ENCODE data around the gene SULT4A1.

Gene SULT4A1

GRCh38 chr22:43800970-43801369, 61.3 kb downstream of the SULT4A1 start:
- ChIA-PET POLR2A (ENCODE audit: low non-redundant PET) (no interaction called here), CTCF (interaction anchor here (0.6 kb wide), 1 partner anchor 18 kb away, joined by 3 read pairs; no protein-coding TSS in a partner anchor)
- DNase-seq (ENCODE audit: low spot score), result no peak
- no peak overlapping the region for H3K27ac ChIP-seq
- TF ChIP-seq, protein P1, sequence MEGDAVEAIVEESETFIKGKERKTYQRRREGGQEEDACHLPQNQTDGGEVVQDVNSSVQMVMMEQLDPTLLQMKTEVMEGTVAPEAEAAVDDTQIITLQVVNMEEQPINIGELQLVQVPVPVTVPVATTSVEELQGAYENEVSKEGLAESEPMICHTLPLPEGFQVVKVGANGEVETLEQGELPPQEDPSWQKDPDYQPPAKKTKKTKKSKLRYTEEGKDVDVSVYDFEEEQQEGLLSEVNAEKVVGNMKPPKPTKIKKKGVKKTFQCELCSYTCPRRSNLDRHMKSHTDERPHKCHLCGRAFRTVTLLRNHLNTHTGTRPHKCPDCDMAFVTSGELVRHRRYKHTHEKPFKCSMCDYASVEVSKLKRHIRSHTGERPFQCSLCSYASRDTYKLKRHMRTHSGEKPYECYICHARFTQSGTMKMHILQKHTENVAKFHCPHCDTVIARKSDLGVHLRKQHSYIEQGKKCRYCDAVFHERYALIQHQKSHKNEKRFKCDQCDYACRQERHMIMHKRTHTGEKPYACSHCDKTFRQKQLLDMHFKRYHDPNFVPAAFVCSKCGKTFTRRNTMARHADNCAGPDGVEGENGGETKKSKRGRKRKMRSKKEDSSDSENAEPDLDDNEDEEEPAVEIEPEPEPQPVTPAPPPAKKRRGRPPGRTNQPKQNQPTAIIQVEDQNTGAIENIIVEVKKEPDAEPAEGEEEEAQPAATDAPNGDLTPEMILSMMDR (conservative IDR thresholded peaks at IDR 0.05; ENCODE audit: low read depth), result no peak

DNA sequence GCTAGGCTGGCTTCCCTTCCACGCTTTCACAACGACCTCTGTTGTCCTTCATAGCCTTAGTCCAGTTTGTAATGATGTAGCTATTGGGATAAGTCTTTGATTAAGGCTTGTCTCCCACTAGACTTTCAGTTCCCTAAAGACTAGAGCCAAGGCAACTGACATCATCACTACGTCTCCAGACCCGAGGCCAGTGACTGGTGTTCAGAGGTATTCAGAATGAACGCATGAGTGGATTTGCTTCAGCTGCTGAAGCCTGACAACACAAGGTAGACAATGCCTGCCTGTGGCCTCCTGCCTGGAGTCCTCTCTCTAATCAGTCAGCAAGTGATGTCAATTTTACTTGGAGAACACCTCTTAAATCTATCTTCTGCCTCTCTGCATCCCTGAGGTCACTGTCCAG, 63.8 kb downstream of the SULT4A1 start:
- CTCF ChIA-PET, result no interaction called here
- no peak for DNase-seq (ENCODE audit: low spot score)
- H3K27ac ChIP-seq, result no peak overlapping the region
- TF ChIP-seq, protein P1 (conservative IDR thresholded peaks at IDR 0.05; ENCODE audit: low read depth), result no peak
- POLR2A ChIA-PET (ENCODE audit: low non-redundant PET), result no interaction called here

GRCh38 chr22:43796567-43796966, 65.7 kb downstream of the SULT4A1 start:
- TF ChIP-seq, protein P1 (conservative IDR thresholded peaks at IDR 0.05; ENCODE audit: low read depth), result 0 out of 2 replicates have a peak, but pooled peaks have one; percentile 16
- no peak overlapping the region for H3K27ac ChIP-seq
- CTCF ChIA-PET, result interaction anchor here (0.6 to 1.1 kb wide), 3 partner anchors 130 to 411 kb away, joined by 3 to 4 read pairs (median 4); no protein-coding TSS in a partner anchor
- POLR2A ChIA-PET (ENCODE audit: low non-redundant PET), result no interaction called here
- DNase-seq (ENCODE audit: low spot score), result no peak

DNA sequence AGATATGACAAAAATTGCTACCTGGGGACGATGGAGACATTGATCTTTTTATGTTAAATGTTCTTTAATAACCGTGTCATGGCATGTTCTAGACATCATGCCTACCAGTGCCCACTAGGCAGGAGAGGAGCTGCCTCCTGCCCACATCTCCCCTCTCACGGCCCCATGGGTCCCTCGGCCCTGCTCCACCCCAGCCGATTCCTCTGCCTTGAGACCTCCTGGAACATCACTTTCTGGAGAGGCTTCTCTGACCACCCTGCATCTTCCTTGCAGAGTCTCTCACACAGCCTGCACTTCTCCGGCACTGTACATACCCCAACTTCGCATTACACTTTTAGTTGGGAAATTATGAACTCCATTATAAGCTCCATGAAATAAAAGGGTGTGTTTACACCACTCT, 67.0 kb downstream of the SULT4A1 start:
- TF ChIP-seq, protein P1 (conservative IDR thresholded peaks at IDR 0.05; ENCODE audit: low read depth), result no peak
- CTCF ChIA-PET, result no interaction called here
- POLR2A ChIA-PET (ENCODE audit: low non-redundant PET), result no interaction called here

DNA sequence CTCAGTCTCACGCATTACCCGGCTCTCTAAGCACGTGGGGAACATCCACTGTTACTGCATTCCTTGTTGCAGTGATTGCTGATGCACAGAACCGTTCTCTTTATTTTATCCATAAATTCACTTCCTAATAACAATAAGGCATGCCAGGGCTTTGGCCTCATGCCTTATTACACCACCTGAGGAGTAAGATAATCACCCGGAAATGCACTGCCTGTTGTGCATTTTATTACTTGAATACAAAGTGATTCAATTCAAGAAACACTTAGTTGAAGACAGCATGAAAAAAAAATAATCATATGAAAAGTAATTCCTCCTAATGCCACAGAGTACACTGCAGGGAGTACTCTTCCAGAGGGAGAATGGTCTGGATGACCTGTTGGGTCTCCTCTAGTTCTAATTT, 69.4 kb downstream of the SULT4A1 start:
- ChIA-PET POLR2A (ENCODE audit: low non-redundant PET) (no interaction called here), CTCF (no interaction called here)
- TF ChIP-seq, protein P1 (conservative IDR thresholded peaks at IDR 0.05; ENCODE audit: low read depth), result no peak

More for the DNA sequence above, 67.0 kb downstream of the SULT4A1 start:
- no peak overlapping the region for H3K27ac ChIP-seq
- no peak for DNase-seq (ENCODE audit: low spot score)

GRCh38 chr22:43789452-43789851, 72.9 kb downstream of the SULT4A1 start:
- CTCF ChIA-PET, result interaction anchor here (0.6 kb wide), 1 partner anchor 560 kb away, joined by 3 read pairs; no protein-coding TSS in a partner anchor
- peak; percentile 50 for DNase-seq (ENCODE audit: low spot score)
- POLR2A ChIA-PET (ENCODE audit: low non-redundant PET), result no interaction called here
- TF ChIP-seq, protein P1 (conservative IDR thresholded peaks at IDR 0.05; ENCODE audit: low read depth), result no peak
- peak overlapping the region; percentile 55 for H3K27ac ChIP-seq

More for the DNA sequence above, 69.4 kb downstream of the SULT4A1 start:
- DNase-seq (ENCODE audit: low spot score), result no peak
- H3K27ac ChIP-seq, result no peak overlapping the region
